HG03095 (cell line): ENCODE results near the gene LSM2.
"Not testable (repeated sequence)": the region's sequence is repeated elsewhere in the genome, so short reads cannot be mapped to it uniquely, and the experiment has no call there.

Source experiments
- ATAC-seq: cut with Tn5 transposase; IDR thresholded peaks from one replicate; pipeline ENCODE4 v1.9.1; 2021; ENCODE audit warnings: moderate library complexity; ENCODE audit not compliant: unreplicated experiment

LSM2 gene

GRCh38 chr6:31799781-31800180, 7.0 kb downstream of the LSM2 start:
- no peak for ATAC-seq

DNA sequence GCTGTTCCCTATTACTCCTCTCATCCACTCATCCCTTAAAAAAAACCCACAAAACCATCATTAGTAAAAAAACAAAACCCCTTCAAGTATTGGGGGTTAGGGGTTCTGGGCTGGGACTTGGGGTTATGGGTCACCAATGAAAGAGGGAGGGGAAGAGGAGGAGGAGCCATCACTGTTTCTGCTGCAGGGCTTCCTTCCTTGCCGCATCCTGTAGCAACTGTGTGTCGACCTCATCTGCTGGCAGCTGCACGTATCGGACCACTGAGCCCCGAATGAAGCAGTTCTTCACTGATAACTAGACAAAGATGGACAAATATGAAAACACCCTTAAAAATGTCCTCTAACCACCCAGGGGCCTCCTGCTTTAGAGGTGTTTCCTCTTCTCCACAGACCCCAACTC, 9.2 kb downstream of the LSM2 start:
- ATAC-seq = no peak

- ATAC-seq = no peak
These were observed 9.8 kb downstream of the LSM2 start for GRCh38 chr6:31796993-31797385.

- ATAC-seq = peak; percentile 72
These were observed 11.0 kb downstream of the LSM2 start, which contains the start of gene VARS1 for GRCh38 chr6:31795616-31796298. VARS1 (minus strand) TSS chr6:31795752; CDS start chr6:31795217, 535 bp downstream.

GRCh38 chr6:31794866-31795615, 11.7 kb downstream of the LSM2 start:
- peak; percentile 8 for ATAC-seq

- no peak for ATAC-seq
These were observed 12.4 kb downstream of the LSM2 start for GRCh38 chr6:31794294-31794865.

- ATAC-seq = not testable (repeated sequence)
These were observed 12.9 kb downstream of the LSM2 start for GRCh38 chr6:31793927-31794245.

DNA sequence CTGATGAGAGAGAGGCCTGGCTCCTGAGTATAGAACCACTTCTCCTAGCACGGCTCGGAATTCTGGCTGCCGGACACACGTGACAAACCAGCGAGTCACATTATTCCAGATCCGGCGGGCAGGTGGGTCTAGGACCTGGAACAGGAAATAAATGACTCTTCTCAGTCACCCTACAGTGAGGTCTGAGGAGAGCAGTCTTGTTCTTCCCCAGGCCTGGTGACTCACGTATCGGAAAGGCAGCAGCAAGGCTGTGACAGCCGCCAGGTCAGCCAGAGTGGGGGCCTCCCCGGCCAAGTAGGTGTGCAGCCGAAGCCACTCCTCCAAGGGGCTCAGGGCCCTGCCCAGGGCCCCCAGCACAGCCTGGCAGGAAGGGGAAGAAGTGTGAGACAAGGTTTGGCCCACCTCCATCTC, 14.0 kb downstream of the LSM2 start:
- no peak for ATAC-seq

- no peak for ATAC-seq
These were observed 14.7 kb downstream of the LSM2 start for GRCh38 chr6:31792090-31792374.

DNA sequence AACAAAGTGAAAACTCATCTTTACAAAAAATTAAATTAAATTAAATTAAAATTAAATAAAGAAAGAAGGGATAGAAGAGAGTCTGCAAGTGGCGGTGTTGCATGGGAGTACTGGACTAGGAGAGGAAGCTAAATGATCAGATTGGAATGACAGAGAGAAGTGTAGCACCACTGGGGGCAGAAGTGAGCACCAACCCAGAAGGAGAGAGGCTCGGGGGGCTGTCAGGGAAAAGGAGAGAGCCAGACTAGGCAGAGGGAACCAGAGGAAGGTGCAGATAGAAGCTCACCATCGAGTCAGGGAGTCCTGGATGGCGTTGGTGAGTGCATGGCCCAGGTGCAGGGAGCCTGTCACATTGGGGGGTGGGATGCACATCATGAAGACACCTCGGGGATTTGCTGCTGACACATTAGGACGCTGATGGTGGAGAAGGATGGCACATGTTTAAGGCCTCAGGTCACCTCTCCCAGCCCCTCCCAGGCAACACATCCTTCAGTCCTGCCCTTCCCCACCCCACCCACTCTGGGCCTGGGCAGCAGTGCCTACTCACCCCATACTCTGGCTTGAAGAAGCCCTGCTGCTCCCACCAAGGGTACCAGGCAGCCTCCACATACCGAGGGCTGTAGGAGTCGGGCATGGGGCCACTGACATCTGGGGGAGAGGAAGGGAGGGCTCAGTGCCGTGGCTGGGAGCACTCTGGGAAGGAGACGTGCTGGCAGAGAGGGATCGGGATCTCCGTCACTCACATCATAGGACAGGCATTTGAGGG, 15.3 kb downstream of the LSM2 start:
- ATAC-seq = no peak

DNA sequence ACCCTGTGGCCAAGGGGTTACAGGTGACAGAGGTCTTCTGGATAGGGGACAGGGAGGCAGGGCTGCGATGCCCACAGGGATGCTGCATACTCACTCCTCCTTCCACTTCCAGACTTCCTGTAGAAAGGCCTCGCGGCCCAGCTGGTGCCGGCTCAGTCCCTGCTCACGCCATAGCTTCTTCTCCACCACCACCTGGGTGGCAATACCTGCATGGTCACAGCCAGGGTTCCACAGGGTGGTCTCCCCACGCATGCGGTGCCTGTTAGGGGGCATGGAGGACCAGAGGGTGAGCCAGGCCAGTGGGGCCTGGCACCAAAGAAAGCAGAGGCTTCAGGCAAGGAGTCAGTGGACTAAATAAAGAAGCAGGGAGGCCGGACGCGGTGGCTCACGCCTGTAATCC, 21.3 kb downstream of the LSM2 start:
- no peak for ATAC-seq

DNA sequence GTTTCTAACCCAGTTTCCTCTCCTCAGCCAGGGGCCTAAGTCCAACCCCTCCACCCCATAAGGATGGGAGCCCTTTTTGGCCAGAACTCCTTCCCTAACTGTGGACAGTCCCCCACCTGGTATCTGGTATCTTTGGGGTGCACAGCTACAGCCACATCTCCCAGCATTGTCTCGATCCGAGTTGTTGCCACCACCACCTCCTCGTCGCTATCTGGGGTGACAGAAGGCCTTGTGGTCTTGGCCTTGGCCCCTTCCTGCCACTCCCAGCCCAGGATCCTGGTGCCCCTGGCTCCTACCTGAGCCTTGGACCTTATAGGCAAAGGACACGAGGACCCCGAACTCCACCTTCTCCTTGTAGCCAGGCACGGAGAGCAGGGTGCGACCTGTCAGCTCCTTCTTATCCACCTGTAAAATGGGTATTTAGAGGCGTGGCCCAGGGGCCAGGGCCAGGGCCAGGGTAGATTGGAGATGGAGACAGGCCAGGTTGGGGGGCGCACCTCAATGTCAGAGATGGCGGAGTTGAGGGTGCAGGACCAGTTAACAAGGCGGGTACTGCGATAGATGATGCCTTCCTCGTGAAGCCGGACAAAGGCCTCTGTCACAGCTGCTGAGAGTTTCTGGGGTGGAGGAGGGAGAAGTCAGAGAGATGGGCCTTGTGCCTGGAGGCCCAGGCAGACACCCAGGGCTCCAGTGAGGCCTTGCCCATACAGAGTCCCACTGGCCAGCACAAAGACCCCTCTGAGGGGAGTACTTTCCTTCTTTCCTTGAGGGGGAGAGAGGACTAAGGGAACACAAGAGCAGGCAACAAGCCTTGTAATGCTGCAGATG, 22.5 kb downstream of the LSM2 start:
- ATAC-seq = no peak

DNA sequence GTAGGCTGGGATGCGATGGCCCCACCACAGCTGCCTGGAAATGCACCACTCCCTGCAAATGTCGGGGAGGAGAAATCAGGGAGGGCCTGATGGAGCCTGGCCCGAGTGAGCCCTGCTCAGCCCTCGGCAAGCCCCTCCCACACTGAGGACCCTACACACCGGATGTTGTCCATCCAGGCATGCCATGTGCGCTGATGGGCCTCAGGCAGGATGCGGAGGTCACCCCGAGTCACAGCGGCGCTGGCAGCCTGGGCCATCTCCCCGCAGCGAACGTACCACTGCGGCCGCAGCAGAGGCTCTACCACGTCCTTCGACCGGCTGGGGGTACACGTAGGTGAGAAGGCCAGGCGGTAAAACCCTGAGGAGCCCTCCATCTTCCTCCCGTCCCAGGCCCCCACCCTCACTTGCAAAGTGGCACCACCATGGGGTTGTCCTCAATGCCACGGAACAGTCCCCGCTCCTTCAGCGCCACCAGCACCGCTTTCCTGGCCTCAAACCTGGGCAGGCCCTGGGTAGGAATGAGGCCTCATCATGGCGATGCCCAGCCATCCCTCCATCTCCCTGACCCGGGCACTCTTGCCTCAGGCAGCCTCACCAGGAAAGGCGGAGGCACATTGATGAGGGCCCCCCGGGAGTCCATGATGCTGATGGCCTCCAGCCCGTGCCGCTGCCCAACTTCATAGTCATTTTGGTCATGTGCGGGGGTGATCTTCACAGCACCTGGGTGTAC, 24.5 kb downstream of the LSM2 start:
- ATAC-seq = no peak

GRCh38 chr6:31781244-31782125, 25.3 kb downstream of the LSM2 start:
- no peak for ATAC-seq

DNA sequence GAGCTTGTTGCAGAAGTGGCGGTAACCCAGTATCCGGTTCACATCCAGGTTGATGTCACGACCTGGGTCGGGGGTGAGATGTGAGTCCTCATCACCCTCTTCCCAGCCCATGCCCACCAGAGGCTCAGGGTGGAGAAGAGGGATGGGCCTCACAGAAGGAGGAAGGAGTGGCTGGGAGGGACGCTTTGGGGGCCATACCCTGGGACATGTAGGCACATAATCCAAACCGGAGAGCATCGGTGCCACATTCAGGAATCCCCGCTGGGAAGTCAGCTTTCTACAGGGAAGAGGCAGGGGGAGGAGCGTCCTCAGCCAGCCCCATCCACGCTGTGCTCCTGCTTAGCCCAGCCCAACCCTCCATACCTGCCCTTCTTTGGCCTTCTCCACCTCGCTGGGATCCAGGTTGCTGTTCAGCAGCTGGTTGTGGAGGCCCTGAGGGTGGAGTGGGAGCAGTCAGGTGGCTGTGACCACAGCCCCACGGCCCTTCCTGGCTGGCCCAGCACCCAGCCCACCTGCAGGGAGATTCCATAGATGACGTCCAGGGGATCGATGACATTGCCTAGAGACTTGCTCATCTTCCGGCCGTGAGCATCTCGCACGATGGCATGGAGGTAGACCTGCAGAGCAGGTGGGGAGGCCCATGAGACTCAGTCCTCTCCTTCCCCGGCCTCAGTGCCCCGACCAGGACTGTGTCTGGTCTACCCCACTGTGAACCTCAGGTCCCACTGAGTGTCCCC, 26.1 kb downstream of the LSM2 start:
- no peak for ATAC-seq

- ATAC-seq = no peak
These were observed 26.9 kb downstream of the LSM2 start for GRCh38 chr6:31779908-31780307.

GRCh38 chr6:31778999-31779885, 27.5 kb downstream of the LSM2 start:
- no peak for ATAC-seq

GRCh38 chr6:31778193-31778592, 28.6 kb downstream of the LSM2 start:
- ATAC-seq = no peak
